Left hindlimb (tissue), 1 donor: ENCODE measurements around the gene AHCYL1.

ENCODE experiments used
- DNase-seq: peaks from one replicate; pipeline ENCODE4 v3.0.0-alpha.2; 2018

The AHCYL1 gene

DNA sequence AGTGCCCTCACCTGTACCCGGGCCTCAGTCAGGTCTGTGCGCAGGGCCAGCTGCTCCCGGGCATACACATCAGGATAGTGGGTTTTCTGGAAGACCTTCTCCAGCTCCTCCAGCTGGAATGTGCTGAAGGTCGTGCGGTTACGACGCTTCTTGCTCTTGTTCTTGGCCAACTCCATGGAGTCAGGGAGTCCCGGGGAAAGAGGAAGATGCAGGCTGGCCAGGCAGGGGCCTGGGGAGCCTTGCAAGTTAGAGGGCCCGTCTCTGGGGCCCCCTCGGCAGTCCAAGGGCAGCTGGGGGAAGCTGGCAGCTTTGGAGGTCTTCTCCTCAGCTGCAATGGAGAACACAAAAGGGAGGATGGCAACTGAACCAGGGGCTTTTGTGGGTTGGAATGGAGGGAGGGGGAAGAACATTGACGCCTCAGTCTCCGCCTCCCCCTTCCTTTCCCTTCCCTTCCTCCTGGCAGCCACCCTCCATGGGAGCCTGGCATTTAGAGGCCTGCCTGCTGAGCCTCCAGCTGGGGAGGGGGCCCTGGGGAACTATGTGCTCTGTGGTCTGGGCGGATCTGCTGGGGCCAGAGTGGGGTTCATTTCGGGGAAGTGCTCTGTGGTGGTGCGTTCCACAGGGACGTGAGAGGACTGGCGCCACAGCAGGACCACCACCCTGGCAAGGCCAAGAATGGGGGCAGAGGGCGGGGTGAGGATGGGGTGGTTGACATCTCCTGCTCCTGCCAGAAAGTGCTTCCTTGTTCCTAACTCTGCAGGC, 80.2 kb downstream of the AHCYL1 start:
- DNase-seq, result no peak

GRCh38 chr1:110065841-110066240, 81.3 kb downstream of the AHCYL1 start:
- no peak for DNase-seq

DNA sequence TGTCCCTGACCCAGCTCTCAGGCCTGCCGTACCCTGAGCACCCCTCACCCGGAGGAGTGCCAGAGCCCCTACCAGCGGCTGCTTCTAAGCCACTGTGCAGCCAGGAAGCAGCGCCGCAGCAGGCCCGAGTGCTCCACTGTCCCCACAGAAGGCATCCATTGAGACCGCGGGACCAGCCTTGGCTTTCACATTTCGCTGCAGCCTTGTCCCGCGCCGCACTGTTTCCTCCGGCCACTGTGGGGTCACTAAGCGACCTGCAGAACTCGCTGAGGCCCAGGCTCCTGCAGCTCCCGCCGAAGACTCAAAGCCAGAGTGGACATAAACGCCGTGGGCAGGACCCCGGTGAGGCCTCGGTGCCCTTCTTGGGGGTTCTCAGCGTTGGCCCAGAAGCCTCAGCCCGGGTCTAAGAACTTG, 82.9 kb downstream of the AHCYL1 start:
- no peak for DNase-seq

- no peak for DNase-seq
Observed at GRCh38 chr1:110067893-110068645, 83.5 kb downstream of the AHCYL1 start.

GRCh38 chr1:110068646-110069403, 84.3 kb downstream of the AHCYL1 start:
- DNase-seq, result no peak

DNA sequence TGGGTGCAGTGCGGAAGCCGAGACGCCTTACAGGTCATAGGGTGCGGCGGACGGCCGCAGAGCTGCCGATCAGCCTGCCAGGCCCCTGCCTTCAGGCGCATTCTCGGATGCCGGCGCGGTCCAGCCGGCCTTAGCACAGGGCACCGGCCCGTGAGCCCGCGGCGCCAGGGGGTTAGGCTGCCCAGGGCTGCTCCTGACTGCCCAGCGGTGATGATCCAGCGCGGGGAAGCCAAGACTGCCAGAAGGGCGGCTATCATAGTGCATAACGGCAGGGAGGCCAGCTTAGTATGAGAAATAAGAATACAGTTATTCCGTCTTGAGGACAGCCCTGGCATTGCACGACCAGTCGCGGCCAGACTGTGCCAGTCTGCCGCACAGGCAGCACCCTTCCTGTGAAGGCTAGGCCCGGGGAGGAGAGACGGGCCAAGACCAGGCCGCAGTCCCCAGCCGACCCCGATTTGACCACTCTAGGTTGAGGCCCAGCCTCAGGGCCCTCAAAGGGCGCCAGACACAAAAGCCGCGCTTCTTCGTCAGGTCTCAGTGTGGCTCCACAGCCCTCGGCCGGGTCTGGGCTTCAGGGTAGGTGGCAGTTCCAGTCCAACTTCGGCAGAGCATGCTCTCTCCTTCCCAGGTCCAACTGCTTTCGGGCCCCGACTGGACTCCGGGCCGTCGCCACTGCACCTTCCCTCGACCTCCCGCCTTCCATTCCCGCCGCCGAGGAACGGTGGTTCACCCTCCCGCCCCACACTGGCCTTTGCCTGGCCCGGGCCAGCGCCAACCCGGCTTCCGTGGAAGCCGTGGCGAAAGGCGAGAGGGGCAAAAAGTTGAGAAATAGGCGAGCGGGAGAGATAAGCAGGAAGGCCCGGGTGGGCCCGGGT, 85.1 kb downstream of the AHCYL1 start:
- no peak for DNase-seq

DNA sequence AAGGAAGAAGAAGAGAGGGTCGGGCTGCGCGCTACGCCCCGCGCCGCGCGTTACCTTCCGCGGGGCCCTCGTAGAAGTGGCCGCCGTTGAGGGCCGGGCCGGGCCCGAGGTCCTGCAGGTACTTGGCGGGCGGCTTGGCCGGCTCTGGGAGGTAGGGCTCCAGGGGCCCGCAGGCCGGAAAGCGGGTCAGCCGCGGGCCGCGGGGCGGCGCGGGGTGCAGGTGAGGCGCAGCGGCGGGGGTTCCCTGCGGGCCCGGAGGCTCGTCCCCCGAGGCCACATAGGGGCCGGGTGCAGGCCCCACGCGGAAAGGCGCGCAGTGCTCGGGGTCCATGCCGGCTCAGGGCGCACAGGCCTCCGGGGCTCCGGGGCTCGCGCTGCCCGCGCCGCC, 85.7 kb downstream of the AHCYL1 start:
- no peak for DNase-seq

DNA sequence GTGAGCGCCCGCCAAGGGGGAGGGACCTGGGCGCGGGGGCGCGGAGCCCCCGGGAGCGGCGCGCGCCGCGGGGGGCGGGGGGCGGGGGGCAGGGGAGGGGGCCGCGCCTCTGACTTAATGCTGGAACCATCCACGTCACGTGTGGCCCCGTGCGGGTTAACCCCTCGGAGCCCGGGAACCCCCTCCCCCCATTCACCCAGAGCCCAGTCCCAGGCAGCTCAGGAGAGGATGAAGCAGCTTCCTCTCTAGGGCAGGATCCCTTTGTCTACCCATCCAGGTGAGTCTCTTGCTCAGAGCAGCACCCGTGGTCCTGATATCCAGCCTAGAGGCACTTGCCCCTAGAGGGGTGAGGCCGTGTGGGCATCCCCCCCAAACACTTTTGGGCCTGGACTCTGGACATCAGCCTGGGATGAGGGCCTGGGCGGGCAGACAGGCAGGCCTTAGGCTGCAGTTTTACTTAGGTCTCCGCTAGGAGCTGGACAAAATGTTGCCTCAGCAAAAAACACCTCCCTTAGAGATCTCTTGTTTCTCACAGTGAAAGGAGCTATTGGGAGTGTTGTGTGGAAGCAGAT, 86.2 kb downstream of the AHCYL1 start, which contains the start of gene ALX3:
Gene ALX3 (minus strand): TSS at position 2 of the 572 bp plus-strand sequence. CDS start 60 bp downstream, outside the sequence.
- no peak for DNase-seq
